ENCODE data around the gene ZNF444. TPM values are rescaled to one million over a fixed set of nuclear protein-coding genes. Genes with fewer than 3 reads are reported as not detected.
"Not testable (repeated sequence)": the region's sequence is repeated elsewhere in the genome, so short reads cannot be mapped to it uniquely, and the experiment has no call there.

ZNF444 gene
- total and polyA plus RNA-seq, 9 of the 15 experiments (the other 6 are each of a cell fraction or from before 2014, with no cell fraction given), result 0.39 to 40.0 (median 6.9) TPM

GRCh38 chr19:56197646-56198045 is 56.6 kb downstream of the ZNF444 start, which contains the start of gene ZSCAN5B:
Gene ZSCAN5B (minus strand): TSS chr19:56197783. CDS start chr19:56193052, 4,731 bp downstream.
- in situ Hi-C loops (cut with MboI); H3K9ac ChIP-seq (ENCODE audit: insufficient read depth in 1 of 2, low read depth in 2 of 2, low read length in 2 of 2); H3K27ac ChIP-seq (ENCODE audit: extremely low read depth, low read depth, low read length); CTCF ChIA-PET (ENCODE audit: low intra/inter-chr PET ratio); H3K4me3 ChIP-seq; H3K36me3 ChIP-seq (ENCODE audit: control insufficient read depth, insufficient read depth, low read length); H3K4me1 ChIP-seq (replicated peaks in 1 of 2; ENCODE audit: control insufficient read depth in 2 of 2, insufficient read depth in 2 of 2, low read length in 2 of 2); H4K20me1 ChIP-seq (replicated peaks; ENCODE audit: control insufficient read depth, insufficient read depth, low read length); H3K79me2 ChIP-seq (ENCODE audit: control insufficient read depth, insufficient read depth, low read length); BruUV-seq (replicated peaks); ATAC-seq; H3K9me1 ChIP-seq (ENCODE audit: control insufficient read depth, insufficient read depth, low read length); H3K4me2 ChIP-seq (ENCODE audit: insufficient read depth, low read length); FAIRE-seq; intact Hi-C loops (cut with micrococcal nuclease); H3K9me3 ChIP-seq (replicated peaks; ENCODE audit: control insufficient read depth, insufficient read depth, low read depth, low read length); H3K27me3 ChIP-seq (ENCODE audit: control insufficient read depth in 2 of 2, insufficient read depth in 2 of 2, low read length in 2 of 2); DNase-seq (ENCODE audit: extremely low read depth in 1 of 4, low spot score in 3 of 4); H2AFZ ChIP-seq (ENCODE audit: low read depth, low read length); POLR2A ChIA-PET: not testable (repeated sequence)
- WGBS (ENCODE audit: insufficient coverage, low coverage, missing lambda C conversion rate), result 56% methylated on average over 22 of the region's 23 CpGs

- FAIRE-seq, result no peak
- H3K27ac ChIP-seq (ENCODE audit: extremely low read depth, low read depth, low read length), result no peak overlapping the region
- DNase-seq (ENCODE audit: extremely low read depth in 1 of 4, low spot score in 3 of 4), result no peak
- TF ChIP-seq NFXL1 (CRISPR knock-in tag; IDR thresholded peaks at IDR 0.05) (no peak), CEBPG (CRISPR knock-in tag; IDR thresholded peaks at IDR 0.05) (no peak), CEBPG (tag; conservative IDR thresholded peaks at IDR 0.05 in 1 of 2, IDR thresholded peaks at IDR 0.05 in 1 of 2) (0 out of 4 replicates have a peak, but pooled peaks of 1 of the 2 experiments have one; percentile 13), ZBTB17 (CRISPR knock-in tag; IDR thresholded peaks at IDR 0.05) (no peak), CEBPB (tag; IDR thresholded peaks at IDR 0.05) (peak; percentile 38; the same call in 1 of the 2 replicates), ZBTB26 (CRISPR knock-in tag; IDR thresholded peaks at IDR 0.05) (no peak), HOMEZ (CRISPR knock-in tag; IDR thresholded peaks at IDR 0.05) (no peak)
- POLR2A ChIA-PET, result no interaction called here
- CTCF ChIA-PET (ENCODE audit: low intra/inter-chr PET ratio), result no interaction called here
- 1% methylated on average over 7 of the region's 7 CpGs for WGBS (ENCODE audit: insufficient coverage, low coverage, missing lambda C conversion rate)
- no peak overlapping the region for H3K4me3 ChIP-seq
- H4K20me1 ChIP-seq (replicated peaks; ENCODE audit: control insufficient read depth, insufficient read depth, low read length), result no peaks in the 10 kb centered on the region
- H3K9me1 ChIP-seq (ENCODE audit: control insufficient read depth, insufficient read depth, low read length), result no peaks in the 10 kb centered on the region
- no peaks in the 10 kb centered on the region; a peak in 1 of 5 replicates for H3K4me1 ChIP-seq (replicated peaks in 1 of 2; ENCODE audit: control insufficient read depth in 2 of 2, insufficient read depth in 2 of 2, low read length in 2 of 2)
- no peak overlapping the region for H2AFZ ChIP-seq (ENCODE audit: low read depth, low read length)
- no TSS peak for BruUV-seq (replicated peaks)
- H3K9me3 ChIP-seq (replicated peaks; ENCODE audit: control insufficient read depth, insufficient read depth, low read depth, low read length), result no peaks in the 10 kb centered on the region
- peaks cover 7 to 12% of the 10 kb centered on the region in 2 experiments; a peak in 4 of 5 replicates for H3K27me3 ChIP-seq (ENCODE audit: control insufficient read depth in 2 of 2, insufficient read depth in 2 of 2, low read length in 2 of 2)
- intact Hi-C loops (cut with micrococcal nuclease) (no loop called here), in situ Hi-C loops (cut with MboI) (no loop called here)
- no peaks in the 10 kb centered on the region for H3K36me3 ChIP-seq (ENCODE audit: control insufficient read depth, insufficient read depth, low read length)
- H3K9ac ChIP-seq (ENCODE audit: insufficient read depth in 1 of 2, low read depth in 2 of 2, low read length in 2 of 2), result no peak overlapping the region
- no peak for ATAC-seq
- H3K79me2 ChIP-seq (ENCODE audit: control insufficient read depth, insufficient read depth, low read length), result no peaks in the 10 kb centered on the region
- H3K4me2 ChIP-seq (ENCODE audit: insufficient read depth, low read length), result no peak overlapping the region
These were observed 58.6 kb downstream of the ZNF444 start for GRCh38 chr19:56199687-56200086.
